K562 (cell line): Measurements from ENCODE around the gene PHC1. TPM values are rescaled to one million over a fixed set of nuclear protein-coding genes. Genes with fewer than 3 reads are reported as not detected.
"Not testable (repeated sequence)": the region's sequence is repeated elsewhere in the genome, so short reads cannot be mapped to it uniquely, and the experiment has no call there.

Source experiments
- ATAC-seq: fragments of 200-7000 bp; cut with Tn5 transposase; 3 replicates; pipeline ENCODE4 v1.9.1; 2020; ENCODE audit warnings: moderate library complexity
- Bru-seq: library from RNA; stranded (reverse); fragments of 400-500 nt; gene quantifications from one replicate; lab custom pipeline; 2021; lab: Mats Ljungman, UMichigan
- BruChase-seq, 2 experiments: library from RNA; stranded (reverse); fragments of 400-500 nt; gene quantifications; one replicate each; lab custom pipeline; 2021; lab: Mats Ljungman, UMichigan
- BruUV-seq: library from RNA; stranded (reverse); fragments of 400-500 nt; replicated peaks from 2 replicates; lab custom pipeline; 2021; lab: Mats Ljungman, UMichigan
- CTCF ChIA-PET: fragments of 300-600 bp; formaldehyde crosslinking; extraction: SDS; loops from one replicate; lab custom pipeline; 2021; ENCODE audit warnings: low intra/inter-chr PET ratio; lab: Yijun Ruan, JAX
- POLR2A ChIA-PET: fragments of 300-600, 350-650 bp; sonication (Branson Sonifier 250); formaldehyde crosslinking; extraction: SDS; loops from one replicate; lab custom pipeline; 2021; ENCODE audit warnings: antibody characterized with exemption, inconsistent platforms; lab: Yijun Ruan, JAX
- DNase-seq, 4 experiments: peaks; one replicate each; pipeline versions ENCODE4 v3.0.0 to v3.0.0-alpha.2; 2011 to 2018; ENCODE audit warnings: low spot score in 3 of 4, mixed read lengths in 3 of 4; ENCODE audit errors: extremely low read depth in 1 of 4
- FAIRE-seq: peaks from 2 replicates; lab custom pipeline; 2011; peaks lifted over from hg19 to GRCh38; lab: Jason Lieb, UNC
- H2AFZ ChIP-seq: 2 replicates; pipeline ENCODE4 v1.6.0; 2011; ENCODE audit warnings: low read depth, low read length, control low read depth, inconsistent platforms
- H3K27ac ChIP-seq: fragments of 200-600 bp; 3 replicates; pipeline ENCODE4 v1.8.0; 2011; ENCODE audit warnings: low read depth, mild to moderate bottlenecking, control low read depth, inconsistent platforms, low read length, moderate library complexity, mixed read lengths; ENCODE audit errors: extremely low read depth
- H3K27me3 ChIP-seq, 2 experiments: fragments of 300-600 bp in 1 of 2; 2 replicates in 1 of 2; 3 replicates in 1 of 2; pipeline versions ENCODE4 v1.6.0 to v1.8.0; 2011; ENCODE audit warnings: inconsistent platforms in 2 of 2, low read length in 2 of 2, mild to moderate bottlenecking in 1 of 2, mixed read lengths in 1 of 2, moderate library complexity in 1 of 2; ENCODE audit not compliant: control insufficient read depth in 2 of 2, insufficient read depth in 2 of 2
- H3K36me3 ChIP-seq: fragments of 300-600 bp; 3 replicates; pipeline ENCODE4 v1.8.0; 2011; ENCODE audit warnings: mild to moderate bottlenecking, low read length, inconsistent platforms; ENCODE audit not compliant: control insufficient read depth, insufficient read depth
- H3K4me1 ChIP-seq, 2 experiments: fragments of 200-600 bp in 1 of 2; replicated peaks in 1 of 2; 2 replicates in 1 of 2; 3 replicates in 1 of 2; pipeline versions ENCODE4 v1.5.1 to v1.8.0; 2011; ENCODE audit warnings: inconsistent platforms in 2 of 2, low read length in 2 of 2, mild to moderate bottlenecking in 1 of 2, mixed read lengths in 1 of 2, moderate library complexity in 1 of 2; ENCODE audit not compliant: control insufficient read depth in 2 of 2, insufficient read depth in 2 of 2
- H3K4me2 ChIP-seq: 2 replicates; pipeline ENCODE4 v1.6.1; 2011; ENCODE audit warnings: low read length, control low read depth, inconsistent platforms, mixed read lengths; ENCODE audit not compliant: insufficient read depth
- H3K4me3 ChIP-seq: fragments of 200-600 bp; sonication (generic), shearing (Covaris generic); 2 replicates; pipeline ENCODE4 v1.5.1; 2016; ENCODE audit warnings: control low read depth, inconsistent platforms
- H3K79me2 ChIP-seq: fragments of 200-600 bp; 3 replicates; pipeline ENCODE4 v1.8.0; 2011; ENCODE audit warnings: low read length, inconsistent platforms; ENCODE audit not compliant: control insufficient read depth, insufficient read depth
- H3K9ac ChIP-seq, 2 experiments: 2 replicates each; pipeline versions ENCODE4 v1.6.0 to v1.6.1; 2011; ENCODE audit warnings: low read depth in 2 of 2, low read length in 2 of 2, control low read depth in 1 of 2, inconsistent platforms in 1 of 2, mild to moderate bottlenecking in 1 of 2, mixed read lengths in 1 of 2; ENCODE audit not compliant: insufficient read depth in 1 of 2
- H3K9me1 ChIP-seq: one replicate; pipeline ENCODE4 v1.6.0; 2011; ENCODE audit warnings: inconsistent platforms, mild to moderate bottlenecking, low read length, moderate library complexity; ENCODE audit not compliant: control insufficient read depth, insufficient read depth
- H3K9me3 ChIP-seq: replicated peaks from 2 replicates; pipeline ENCODE4 v1.5.1; 2011; ENCODE audit warnings: low read depth, low read length, inconsistent platforms; ENCODE audit not compliant: control insufficient read depth, insufficient read depth
- H4K20me1 ChIP-seq: replicated peaks from 2 replicates; pipeline ENCODE4 v1.6.1; 2011; ENCODE audit warnings: low read length, inconsistent platforms, mixed read lengths; ENCODE audit not compliant: control insufficient read depth, insufficient read depth
- CTCF ChIP-seq, 3 experiments: IDR thresholded peaks in 2 of 3; conservative IDR thresholded peaks in 1 of 3; 2 replicates each; pipeline ENCODE4 v1.5.1; 2011 to 2012; ENCODE audit warnings: low read length in 3 of 3, mild to moderate bottlenecking in 3 of 3, control low read depth in 2 of 3, improper control_type of control experiment in 1 of 3, inconsistent platforms in 1 of 3, low read depth in 1 of 3, mixed read lengths in 1 of 3, moderate library complexity in 1 of 3; ENCODE audit not compliant: insufficient read depth in 2 of 3
- CXXC5 ChIP-seq: fragments of 250-450 bp; sonication (Bioruptor Pico); IDR thresholded peaks from 2 replicates; pipeline ENCODE4 v1.8.0; 2022; ENCODE audit warnings: inconsistent platforms, mild to moderate bottlenecking, moderate library complexity
- FOXM1 ChIP-seq, 2 experiments: fragments of 450-650 bp in 1 of 2; sonication (generic) in 1 of 2; formaldehyde crosslinking in 1 of 2; IDR thresholded peaks; 2 replicates each; pipeline versions ENCODE4 v1.6.1 to v1.9.0; 2017 to 2022; ENCODE audit warnings: low read depth in 2 of 2, mild to moderate bottlenecking in 2 of 2, missing genetic modification reagents in 1 of 2, moderate library complexity in 1 of 2
- ZNF407 ChIP-seq: fragments of 450-650 bp; IDR thresholded peaks from 2 replicates; pipeline ENCODE4 v1.6.1; 2016; ENCODE audit warnings: low read depth
- WGBS: fragments of 100-300 bp; shearing (Covaris generic); methylation state at CpG from one replicate; pipeline ENCODE4 v1.1.6; 2016; ENCODE audit warnings: low coverage, mixed read lengths; ENCODE audit not compliant: insufficient coverage; ENCODE audit errors: missing lambda C conversion rate; 5-methylcytosine and 5-hydroxymethylcytosine counted together
- in situ Hi-C: fragments of 300-500 bp; cut with MboI; formaldehyde crosslinking; loops from 4 replicates; pipeline ENCODE4 v1.15.0; 2018; ENCODE audit warnings: inconsistent platforms, mixed read lengths
- intact Hi-C: fragments of 100-400 bp; cut with micrococcal nuclease; formaldehyde crosslinking; loops from 2 replicates; pipeline ENCODE4 v1.14.2; 2022
- long read RNA-seq, 3 experiments: library from polyadenylated mRNA in 2 of 3; library from RNA in 1 of 3; unstranded in 2 of 3; stranded (forward) in 1 of 3; transcript quantifications; one replicate each; pipeline ENCODE4 v2.0.0, GENCODE V29; 2019 to 2022
- polyA minus RNA-seq, 3 experiments: library from RNA; depleted of rRNA, polyadenylated mRNA; stranded (reverse); fragments of >200 nt; gene quantifications; 2 replicates each; pipeline ENCODE4 v1.2.3, GENCODE V29; 2011
- polyA plus RNA-seq, 8 experiments: library from polyadenylated mRNA; depleted of rRNA in 4 of 8; stranded (reverse) in 5 of 8; unstranded in 3 of 8; fragments of >200 nt; fragmentation: Nextera tagmentation in 2 of 8; fragmentation: Illumina TruSeq in 1 of 8; extraction: Ambion mirVana in 2 of 8; extraction: Trizol in 1 of 8; gene quantifications; 2 replicates each; pipeline versions ENCODE4 v1.2.1 to v1.2.3, GENCODE V29; 2011 to 2014; ENCODE audit warnings: inconsistent platforms in 1 of 8, missing spikeins in 1 of 8
- total RNA-seq, 7 experiments: library from RNA; depleted of rRNA in 6 of 7; stranded (reverse); fragments of >200 nt in 6 of 7; fragmentation: Illumina TruSeq in 2 of 7; extraction: Trizol in 2 of 7; gene quantifications; 2 replicates each; pipeline versions ENCODE4 v1.2.1 to v1.2.3, GENCODE V29; 2011 to 2021; ENCODE audit warnings: low replicate concordance in 1 of 7

Gene PHC1
- total RNA-seq (2011; cell fraction: chromatin; rRNA removed; ENCODE audit: low replicate concordance) = 40.7 and 46.4 TPM in 2 replicates
- 17.3 and 17.8 TPM in 2 replicates for total RNA-seq (2011; cell fraction: nucleolus; rRNA removed)
- 23.5 and 24.1 TPM in 2 replicates for total RNA-seq (2011; cell fraction: nucleoplasm; rRNA removed)
- total RNA-seq (2014; rRNA removed) = 6.9 and 8.3 TPM in 2 replicates
- total RNA-seq (2014; rRNA removed; fragmentation: Illumina TruSeq; extraction: Trizol) = 4.2 and 5.6 TPM in 2 replicates
- total RNA-seq (2015; rRNA removed; fragmentation: Illumina TruSeq; extraction: Trizol) = 4.7 and 6.2 TPM in 2 replicates
- total RNA-seq (2021) = 9.3 and 10.0 TPM in 2 replicates
- polyA plus RNA-seq (2011; rRNA removed) = 13.7 and 15.7 TPM in 2 replicates
- polyA plus RNA-seq (2011; cell fraction: cytosol; rRNA removed) = 13.8 and 22.3 TPM in 2 replicates
- polyA plus RNA-seq (2011; cell fraction: nucleus; rRNA removed) = 74.7 and 89.9 TPM in 2 replicates
- polyA plus RNA-seq (2012) = 10.5 and 21.6 TPM in 2 replicates
- 11.6 and 12.7 TPM in 2 replicates for polyA plus RNA-seq (2014; fragmentation: Illumina TruSeq; extraction: Trizol)
- 1 to 10 TPM; 1.9 to 2.5 TPM for polyA plus RNA-seq (2014; fragmentation: Nextera tagmentation; extraction: Ambion mirVana)
- polyA plus RNA-seq (2014; rRNA removed) = 7.2 and 11.8 TPM in 2 replicates
- polyA minus RNA-seq (2011; rRNA and poly(A)+ RNA removed) = 5.6 and 6.9 TPM in 2 replicates
- polyA minus RNA-seq (2011; cell fraction: cytosol; rRNA and poly(A)+ RNA removed) = 5.6 and 7.0 TPM in 2 replicates
- polyA minus RNA-seq (2011; cell fraction: nucleus; rRNA and poly(A)+ RNA removed) = 6.8 and 7.1 TPM in 2 replicates
- percentile 53 among the genes with signal in this experiment for Bru-seq, nascent RNA
- percentile 50 among the genes with signal in this experiment for BruChase-seq, experiment 1, labeled RNA remaining after a 2-hour chase
- BruChase-seq, experiment 2, labeled RNA remaining after a 6-hour chase = percentile 56 among the genes with signal in this experiment
- long read RNA-seq, experiment 1, partial matches to known transcripts = 5 of 11 reads
- long read RNA-seq, experiment 1, other reads (novel, unspliced or antisense) = 4 of 11 reads
- long read RNA-seq, experiment 2, partial matches to known transcripts = 1 of 5 reads
- long read RNA-seq, experiment 2, other reads (novel, unspliced or antisense) = 4 of 5 reads
- long read RNA-seq, experiment 3, partial matches to known transcripts = 0 of 1 reads
- long read RNA-seq, experiment 3, other reads (novel, unspliced or antisense) = 1 of 1 reads

- H3K27me3 ChIP-seq; H3K36me3 ChIP-seq; BruUV-seq; H3K9me3 ChIP-seq; H3K79me2 ChIP-seq; H4K20me1 ChIP-seq; CTCF ChIA-PET; intact Hi-C loops; H3K9me1 ChIP-seq; in situ Hi-C loops; TF ChIP-seq FOXM1 (CRISPR knock-in tag; IDR thresholded peaks at IDR 0.05; ENCODE audit: low read depth): not testable (repeated sequence)
- 0% methylated on average over 3 of the region's 57 CpGs for WGBS
- DNase-seq = peak; percentile 81 to 87 (median 84)
- ATAC-seq = peak; percentile 90
- peak within 1 kb of the TSS; percentile 66 to 89 for H3K9ac ChIP-seq
- H2AFZ ChIP-seq = peak within 1 kb of the TSS; percentile 98
- H3K4me2 ChIP-seq = peak within 1 kb of the TSS; percentile 92
- FAIRE-seq = peak; percentile 54
- peaks cover 6 to 23% of the 10 kb centered on the region in 2 experiments; a peak in 4 of 5 replicates for H3K4me1 ChIP-seq
- H3K4me3 ChIP-seq = peak within 1 kb of the TSS; percentile 55
- H3K27ac ChIP-seq = peak within 1 kb of the TSS; percentile 57; the same call in 2 of the 3 replicates
- POLR2A ChIA-PET = interaction anchor here (0.6 to 1.0 kb wide), 3 partner anchors 24 to 302 kb away, joined by 3 to 5 read pairs (median 4); partner anchors contain the start of genes AICDA and M6PR
- peak; percentile 31; the same call in 1 of the 2 replicates for TF ChIP-seq FOXM1 (IDR thresholded peaks at IDR 0.05; ENCODE audit: low read depth)
- TF ChIP-seq ZNF407 = peak; percentile 51; the same call in 1 of the 2 replicates
- peak; percentile 43 to 50 (median 44); a peak in 5 of 6 replicates for TF ChIP-seq CTCF (IDR thresholded peaks at IDR 0.05 in 2 of 3, conservative IDR thresholded peaks at IDR 0.05 in 1 of 3; ENCODE audit: insufficient read depth in 2 of 3, low read depth in 1 of 3, low read length in 3 of 3)
- TF ChIP-seq CXXC5 = 0 out of 2 replicates have a peak, but pooled peaks have one; percentile 16
Observed at GRCh38 chr12:8914033-8914715, at the start of gene PHC1. TSS of gene PHC1 (plus strand) at chr12:8914509. CDS start at chr12:8917678, 3,169 bp downstream.
